Breast epithelium (tissue), 3 donors: ENCODE measurements around the gene TSSC4.

ENCODE experiments used
- CTCF ChIP-seq, 3 donors: fragments of 450-650 bp; IDR thresholded peaks; one replicate each; pipeline ENCODE4 v1.5.1; 2016 to 2017; ENCODE audit warnings: antibody characterized with exemption in 3 of 3, mild to moderate bottlenecking in 3 of 3, moderate library complexity in 3 of 3
- POLR2A ChIP-seq: fragments of 450-650 bp; IDR thresholded peaks from one replicate; pipeline ENCODE4 v1.6.1; 2016; ENCODE audit warnings: antibody characterized with exemption, mild to moderate bottlenecking, moderate library complexity
- POLR2AphosphoS5 ChIP-seq, 3 donors: sonication (generic); formaldehyde crosslinking; IDR thresholded peaks; one replicate each; pipeline ENCODE4 v1.6.1; 2017; ENCODE audit warnings: antibody characterized with exemption in 3 of 3

DNA sequence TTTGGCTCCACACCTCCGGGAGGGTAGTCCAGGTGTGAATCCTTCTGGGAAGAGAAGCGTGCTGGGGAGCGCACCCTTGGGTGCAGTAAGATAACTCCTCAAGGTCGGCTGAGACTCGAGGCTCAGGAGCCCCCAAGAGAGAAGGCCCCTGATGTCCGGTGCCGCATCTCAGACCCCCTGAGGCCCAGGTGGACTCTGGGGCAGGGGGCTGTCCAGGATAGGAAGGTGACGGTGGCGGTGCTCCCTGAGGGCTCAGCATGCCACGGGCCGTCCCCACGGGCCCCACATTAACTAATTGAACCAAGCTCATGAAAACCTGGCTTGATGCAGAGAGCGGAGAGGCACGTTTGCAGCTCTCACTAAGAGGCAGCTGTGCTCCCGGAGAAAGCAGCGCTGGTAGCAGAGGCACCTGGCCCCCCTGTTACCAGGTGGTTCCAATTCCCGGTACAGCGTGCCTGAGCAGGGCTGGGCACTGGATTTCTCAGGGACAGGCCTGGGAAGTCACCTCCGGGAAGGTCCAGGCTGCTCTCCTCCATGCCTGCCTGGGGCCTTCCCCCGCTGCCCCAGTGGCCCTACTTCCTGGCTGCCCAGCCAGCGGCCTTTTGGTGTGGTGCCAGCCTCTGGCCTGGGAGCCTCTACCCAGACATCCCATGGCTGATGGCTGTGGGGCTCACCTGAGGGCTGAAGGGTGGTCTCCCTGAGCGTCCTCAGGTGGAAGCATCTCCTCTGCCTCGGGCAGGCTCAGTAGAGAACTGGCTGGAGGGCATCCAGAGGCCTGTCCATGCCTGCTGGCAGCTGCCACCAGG, 45.4 kb downstream of the TSSC4 start:
- TF ChIP-seq CTCF (IDR thresholded peaks at IDR 0.05) (no peak), POLR2A (no peak), POLR2AphosphoS5 (IDR thresholded peaks at IDR 0.05) (no peak)
